HepG2 (cell line): ENCODE results near the gene RAMP1. TPM values are rescaled to one million over a fixed set of nuclear protein-coding genes. Genes with fewer than 3 reads are reported as not detected.

Experiments used
- ATAC-seq: fragments of 200-7000 bp; cut with Tn5 transposase; 3 replicates; pipeline ENCODE4 v1.9.1; 2020; ENCODE audit warnings: mild to moderate bottlenecking, moderate library complexity
- BruUV-seq: library from RNA; stranded (reverse); fragments of 400-500 nt; replicated peaks from 2 replicates; lab custom pipeline; 2021; lab: Mats Ljungman, UMichigan
- CTCF ChIA-PET: fragments of 300-600 bp; formaldehyde crosslinking; extraction: SDS; loops from one replicate; lab custom pipeline; 2021; ENCODE audit warnings: low total read pairs, inconsistent platforms, low intra/inter-chr PET ratio; lab: Yijun Ruan, JAX
- POLR2A ChIA-PET: fragments of 350-600 bp; sonication (Branson Sonifier 250); formaldehyde crosslinking; loops from one replicate; lab custom pipeline; 2020; ENCODE audit warnings: antibody characterized with exemption, inconsistent platforms; lab: Yijun Ruan, JAX
- DNase-seq: peaks from one replicate; pipeline ENCODE4 v3.0.0-alpha.2; 2015; ENCODE audit warnings: low spot score
- FAIRE-seq: peaks from 3 replicates; lab custom pipeline; 2011; peaks lifted over from hg19 to GRCh38; lab: Jason Lieb, UNC
- H2AFZ ChIP-seq: one replicate; pipeline ENCODE4 v1.6.1; 2011; ENCODE audit warnings: low read length, inconsistent platforms
- H3K27ac ChIP-seq: fragments of 300-600 bp; 3 replicates; pipeline ENCODE4 v1.8.0; 2011; ENCODE audit warnings: mixed run types, mild to moderate bottlenecking, mixed read lengths, low read length, inconsistent platforms; ENCODE audit not compliant: insufficient read depth; ENCODE audit errors: extremely low read length
- H3K27me3 ChIP-seq, 2 experiments: fragments of 200-600 bp in 1 of 2; 2 replicates in 1 of 2; 3 replicates in 1 of 2; pipeline versions ENCODE4 v1.6.0 to v1.8.0; 2011; ENCODE audit warnings: low read length in 2 of 2, mild to moderate bottlenecking in 2 of 2, moderate library complexity in 2 of 2, inconsistent platforms in 1 of 2; ENCODE audit not compliant: insufficient read depth in 2 of 2, control insufficient read depth in 1 of 2
- H3K36me3 ChIP-seq, 2 experiments: fragments of 200-600 bp in 1 of 2; replicated peaks in 1 of 2; 2 replicates in 1 of 2; 3 replicates in 1 of 2; pipeline versions ENCODE4 v1.5.1 to v1.8.0; 2011; ENCODE audit warnings: low read length in 2 of 2, inconsistent platforms in 1 of 2; ENCODE audit not compliant: insufficient read depth in 2 of 2, control insufficient read depth in 1 of 2
- H3K4me1 ChIP-seq: 2 replicates; pipeline ENCODE4 v1.5.1; 2012; ENCODE audit warnings: low read length, inconsistent platforms; ENCODE audit not compliant: insufficient read depth
- H3K4me2 ChIP-seq: 2 replicates; pipeline ENCODE4 v1.6.0; 2011; ENCODE audit warnings: low read depth, low read length, inconsistent platforms
- H3K4me3 ChIP-seq, 3 experiments: fragments of 200-600 bp in 1 of 3; sonication (generic), shearing (Covaris generic) in 1 of 3; replicated peaks in 1 of 3; 2 replicates each; pipeline ENCODE4 v1.5.1; 2011 to 2016; ENCODE audit warnings: low read length in 3 of 3, inconsistent platforms in 2 of 3, low read depth in 2 of 3, mild to moderate bottlenecking in 2 of 3, control low read depth in 1 of 3, mixed read lengths in 1 of 3; ENCODE audit not compliant: insufficient read depth in 1 of 3
- H3K79me2 ChIP-seq: one replicate; pipeline ENCODE4 v1.6.1; 2011; ENCODE audit warnings: low read length, inconsistent platforms; ENCODE audit not compliant: insufficient read depth
- H3K9ac ChIP-seq: 2 replicates; pipeline ENCODE4 v1.6.0; 2011; ENCODE audit warnings: mild to moderate bottlenecking, low read depth, low read length, inconsistent platforms; ENCODE audit not compliant: insufficient read depth
- H3K9me3 ChIP-seq: 2 replicates; pipeline ENCODE4 v1.5.1; 2012; ENCODE audit warnings: mild to moderate bottlenecking, low read length
- H4K20me1 ChIP-seq: 2 replicates; pipeline ENCODE4 v1.6.0; 2011; ENCODE audit warnings: inconsistent platforms, mild to moderate bottlenecking, low read length, moderate library complexity; ENCODE audit not compliant: insufficient read depth
- KLF6 ChIP-seq: IDR thresholded peaks from 2 replicates; pipeline ENCODE4 v1.8.0; 2016; ENCODE audit warnings: missing biosample characterization, missing genetic modification reagents
- NFE2L1 ChIP-seq: sonication (generic); formaldehyde crosslinking; IDR thresholded peaks from 2 replicates; pipeline ENCODE4 v1.4.0; 2020; ENCODE audit warnings: missing genetic modification reagents, mild to moderate bottlenecking, borderline replicate concordance
- NFIC ChIP-seq: IDR thresholded peaks from 2 replicates; pipeline ENCODE4 v1.6.1; 2012; ENCODE audit warnings: mild to moderate bottlenecking, low read length, inconsistent platforms
- PCBP2 ChIP-seq: fragments of 200-400 bp; formaldehyde crosslinking; optimal IDR thresholded peaks from 2 replicates; pipeline ENCODE3; 2018; ENCODE audit warnings: low read length, low read depth; ENCODE audit not compliant: poor library complexity, severe bottlenecking
- RCOR2 ChIP-seq: IDR thresholded peaks from 2 replicates; pipeline ENCODE4 v1.6.1; 2016; ENCODE audit warnings: missing biosample characterization, missing genetic modification reagents
- SMAD3 ChIP-seq: sonication (generic); formaldehyde crosslinking; IDR thresholded peaks from 2 replicates; pipeline ENCODE4 v1.4.0; 2020; ENCODE audit warnings: missing genetic modification reagents
- SNAI1 ChIP-seq: sonication (generic); formaldehyde crosslinking; IDR thresholded peaks from 2 replicates; pipeline ENCODE4 v1.5.0; 2020; ENCODE audit warnings: mild to moderate bottlenecking, missing genetic modification reagents, borderline replicate concordance
- SRF ChIP-seq: IDR thresholded peaks from 2 replicates; pipeline ENCODE4 v1.6.1; 2011; ENCODE audit warnings: mild to moderate bottlenecking, low read depth, low read length, moderate library complexity
- TAF15 ChIP-seq: fragments of 200-400 bp; formaldehyde crosslinking; IDR thresholded peaks from one replicate; pipeline ENCODE4 v1.6.1; 2018; ENCODE audit warnings: mild to moderate bottlenecking, low read depth, low read length; ENCODE audit not compliant: poor library complexity, severe bottlenecking
- YEATS4 ChIP-seq: sonication (generic); formaldehyde crosslinking; IDR thresholded peaks from 2 replicates; pipeline ENCODE4 v1.4.0; 2020; ENCODE audit warnings: missing genetic modification reagents, borderline replicate concordance
- ZBTB3 ChIP-seq: sonication (generic); formaldehyde crosslinking; IDR thresholded peaks from 2 replicates; pipeline ENCODE4 v1.4.0; 2020; ENCODE audit warnings: low read depth, mild to moderate bottlenecking, moderate library complexity, missing genetic modification reagents, borderline replicate concordance
- ZFP36L2 ChIP-seq: sonication (generic); formaldehyde crosslinking; IDR thresholded peaks from 2 replicates; pipeline ENCODE4 v1.4.0; 2020; ENCODE audit warnings: missing genetic modification reagents
- ZNF563 ChIP-seq: sonication (generic); formaldehyde crosslinking; IDR thresholded peaks from 2 replicates; pipeline ENCODE4 v1.8.0; 2022; ENCODE audit warnings: mild to moderate bottlenecking, moderate library complexity, missing genetic modification reagents
- ZNF660 ChIP-seq: sonication (generic); formaldehyde crosslinking; IDR thresholded peaks from 2 replicates; pipeline ENCODE4 v1.5.1; 2020; ENCODE audit warnings: mild to moderate bottlenecking, low read depth, missing genetic modification reagents, borderline replicate concordance
- ZNF678 ChIP-seq: sonication (generic); formaldehyde crosslinking; IDR thresholded peaks from 2 replicates; pipeline ENCODE4 v1.4.0; 2020; ENCODE audit warnings: mild to moderate bottlenecking, missing genetic modification reagents
- ZSCAN9 ChIP-seq: IDR thresholded peaks from 2 replicates; pipeline ENCODE4 v1.6.1; 2016; ENCODE audit warnings: borderline replicate concordance
- WGBS: methylation state at CpG from one replicate; pipeline ENCODE4 v1.1.6; 2017; ENCODE audit warnings: low lambda C conversion rate; 5-methylcytosine and 5-hydroxymethylcytosine counted together
- in situ Hi-C: cut with HindIII; loops from 2 replicates; pipeline ENCODE4 v1.10.0; 2017; ENCODE audit warnings: low pct_unique_long_range_greater_than_20kb; ENCODE audit not compliant: extremely low pct_ligation_motif_present
- intact Hi-C: fragments of 100-400 bp; cut with micrococcal nuclease; formaldehyde crosslinking; loops from one replicate; pipeline ENCODE4 v1.10.0; 2022; ENCODE audit not compliant: unreplicated experiment
- polyA plus RNA-seq, 8 experiments: library from polyadenylated mRNA; depleted of rRNA in 3 of 8; stranded (reverse) in 7 of 8; unstranded in 1 of 8; fragments of >200 nt; fragmentation: Illumina TruSeq in 4 of 8; extraction: Trizol in 4 of 8; gene quantifications; 2 replicates each; pipeline versions ENCODE4 v1.2.1 to v1.2.3, GENCODE V29; 2011 to 2016; ENCODE audit warnings: low read depth in 4 of 8, missing spikeins in 1 of 8, mixed read lengths in 1 of 8; ENCODE audit not compliant: insufficient read depth in 1 of 8
- total RNA-seq, 5 experiments: library from RNA; depleted of rRNA; stranded (reverse); fragments of >200 nt; fragmentation: Illumina TruSeq; extraction: Trizol; gene quantifications; 2 replicates each; pipeline ENCODE4 v1.2.3, GENCODE V29; 2016; ENCODE audit warnings: low read depth in 1 of 5
- TF ChIP-seq, protein P1 (sequence below): sonication (generic); formaldehyde crosslinking; IDR thresholded peaks from 2 replicates; pipeline ENCODE4 v1.9.0; 2021; ENCODE audit warnings: missing genetic modification reagents, borderline replicate concordance
- TF ChIP-seq, protein P2 (sequence below): IDR thresholded peaks from 2 replicates; pipeline ENCODE4 v1.6.1; 2016; ENCODE audit warnings: mild to moderate bottlenecking
- TF ChIP-seq, protein P3 (sequence below): sonication (generic); formaldehyde crosslinking; conservative IDR thresholded peaks from 2 replicates; pipeline ENCODE4 v1.4.0; 2020; ENCODE audit warnings: missing genetic modification reagents
- TF ChIP-seq, protein P4 (sequence below): sonication (generic); formaldehyde crosslinking; IDR thresholded peaks from 2 replicates; pipeline ENCODE4 v1.4.0; 2020; ENCODE audit warnings: missing genetic modification reagents

RAMP1 gene
- total and polyA plus RNA-seq, 2 of the 13 experiments (the other 11 are each of a cell fraction or from before 2014, with no cell fraction given), result 0.29 to 0.61 TPM

DNA sequence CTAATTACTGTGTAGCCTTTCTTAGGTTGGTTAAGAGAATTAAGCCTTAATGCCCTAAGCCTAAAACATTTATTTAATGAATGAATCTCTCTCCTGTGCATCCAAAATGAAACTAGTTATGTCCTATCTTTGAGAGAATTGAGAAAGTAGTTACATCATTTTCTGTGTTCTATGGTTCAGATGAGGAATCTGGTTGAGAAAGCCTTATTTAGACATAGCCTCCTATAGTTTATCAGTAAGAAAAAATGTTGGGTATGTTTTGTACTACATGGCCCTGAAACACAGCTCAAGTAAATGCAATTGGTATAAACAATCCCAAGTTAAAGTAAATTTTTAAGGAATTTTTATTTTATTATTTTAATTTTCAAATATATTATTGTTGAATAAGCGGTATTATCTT lies 25.9 kb upstream of the RAMP1 start:
- DNase-seq (no peak), ATAC-seq (no peak), FAIRE-seq (no peak)
- no peaks in the 10 kb centered on the region for H4K20me1 ChIP-seq
- no peak for TF ChIP-seq SMAD3
- no peak for TF ChIP-seq ZFP36L2 (CRISPR knock-in tag)
- no peak for TF ChIP-seq SRF
- no peak for TF ChIP-seq KLF6 (CRISPR knock-in tag)
- no peak for TF ChIP-seq ZBTB3 (CRISPR knock-in tag)
- no peak for TF ChIP-seq YEATS4 (CRISPR knock-in tag)
- no peak for TF ChIP-seq ZNF678 (CRISPR knock-in tag)
- TF ChIP-seq, protein P1, sequence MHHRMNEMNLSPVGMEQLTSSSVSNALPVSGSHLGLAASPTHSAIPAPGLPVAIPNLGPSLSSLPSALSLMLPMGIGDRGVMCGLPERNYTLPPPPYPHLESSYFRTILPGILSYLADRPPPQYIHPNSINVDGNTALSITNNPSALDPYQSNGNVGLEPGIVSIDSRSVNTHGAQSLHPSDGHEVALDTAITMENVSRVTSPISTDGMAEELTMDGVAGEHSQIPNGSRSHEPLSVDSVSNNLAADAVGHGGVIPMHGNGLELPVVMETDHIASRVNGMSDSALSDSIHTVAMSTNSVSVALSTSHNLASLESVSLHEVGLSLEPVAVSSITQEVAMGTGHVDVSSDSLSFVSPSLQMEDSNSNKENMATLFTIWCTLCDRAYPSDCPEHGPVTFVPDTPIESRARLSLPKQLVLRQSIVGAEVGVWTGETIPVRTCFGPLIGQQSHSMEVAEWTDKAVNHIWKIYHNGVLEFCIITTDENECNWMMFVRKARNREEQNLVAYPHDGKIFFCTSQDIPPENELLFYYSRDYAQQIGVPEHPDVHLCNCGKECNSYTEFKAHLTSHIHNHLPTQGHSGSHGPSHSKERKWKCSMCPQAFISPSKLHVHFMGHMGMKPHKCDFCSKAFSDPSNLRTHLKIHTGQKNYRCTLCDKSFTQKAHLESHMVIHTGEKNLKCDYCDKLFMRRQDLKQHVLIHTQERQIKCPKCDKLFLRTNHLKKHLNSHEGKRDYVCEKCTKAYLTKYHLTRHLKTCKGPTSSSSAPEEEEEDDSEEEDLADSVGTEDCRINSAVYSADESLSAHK (CRISPR knock-in tag), result no peak
- TF ChIP-seq, protein P2, sequence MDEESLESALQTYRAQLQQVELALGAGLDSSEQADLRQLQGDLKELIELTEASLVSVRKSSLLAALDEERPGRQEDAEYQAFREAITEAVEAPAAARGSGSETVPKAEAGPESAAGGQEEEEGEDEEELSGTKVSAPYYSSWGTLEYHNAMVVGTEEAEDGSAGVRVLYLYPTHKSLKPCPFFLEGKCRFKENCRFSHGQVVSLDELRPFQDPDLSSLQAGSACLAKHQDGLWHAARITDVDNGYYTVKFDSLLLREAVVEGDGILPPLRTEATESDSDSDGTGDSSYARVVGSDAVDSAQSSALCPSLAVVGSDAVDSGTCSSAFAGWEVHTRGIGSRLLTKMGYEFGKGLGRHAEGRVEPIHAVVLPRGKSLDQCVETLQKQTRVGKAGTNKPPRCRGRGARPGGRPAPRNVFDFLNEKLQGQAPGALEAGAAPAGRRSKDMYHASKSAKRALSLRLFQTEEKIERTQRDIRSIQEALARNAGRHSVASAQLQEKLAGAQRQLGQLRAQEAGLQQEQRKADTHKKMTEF (CRISPR knock-in tag), result no peak
- TF ChIP-seq, protein P3, sequence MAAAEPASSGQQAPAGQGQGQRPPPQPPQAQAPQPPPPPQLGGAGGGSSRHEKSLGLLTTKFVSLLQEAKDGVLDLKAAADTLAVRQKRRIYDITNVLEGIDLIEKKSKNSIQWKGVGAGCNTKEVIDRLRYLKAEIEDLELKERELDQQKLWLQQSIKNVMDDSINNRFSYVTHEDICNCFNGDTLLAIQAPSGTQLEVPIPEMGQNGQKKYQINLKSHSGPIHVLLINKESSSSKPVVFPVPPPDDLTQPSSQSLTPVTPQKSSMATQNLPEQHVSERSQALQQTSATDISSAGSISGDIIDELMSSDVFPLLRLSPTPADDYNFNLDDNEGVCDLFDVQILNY (CRISPR knock-in tag), result no peak
- no peak for TF ChIP-seq NFIC
- TF ChIP-seq RCOR2 (CRISPR knock-in tag), result no peak
- TF ChIP-seq ZNF563 (CRISPR knock-in tag), result no peak
- TF ChIP-seq PCBP2, result no peak
- TF ChIP-seq TAF15, result no peak
- no peak for TF ChIP-seq ZNF660 (CRISPR knock-in tag)
- no peak for TF ChIP-seq SNAI1 (CRISPR knock-in tag)
- TF ChIP-seq ZSCAN9 (CRISPR knock-in tag), result no peak
- TF ChIP-seq, protein P4, sequence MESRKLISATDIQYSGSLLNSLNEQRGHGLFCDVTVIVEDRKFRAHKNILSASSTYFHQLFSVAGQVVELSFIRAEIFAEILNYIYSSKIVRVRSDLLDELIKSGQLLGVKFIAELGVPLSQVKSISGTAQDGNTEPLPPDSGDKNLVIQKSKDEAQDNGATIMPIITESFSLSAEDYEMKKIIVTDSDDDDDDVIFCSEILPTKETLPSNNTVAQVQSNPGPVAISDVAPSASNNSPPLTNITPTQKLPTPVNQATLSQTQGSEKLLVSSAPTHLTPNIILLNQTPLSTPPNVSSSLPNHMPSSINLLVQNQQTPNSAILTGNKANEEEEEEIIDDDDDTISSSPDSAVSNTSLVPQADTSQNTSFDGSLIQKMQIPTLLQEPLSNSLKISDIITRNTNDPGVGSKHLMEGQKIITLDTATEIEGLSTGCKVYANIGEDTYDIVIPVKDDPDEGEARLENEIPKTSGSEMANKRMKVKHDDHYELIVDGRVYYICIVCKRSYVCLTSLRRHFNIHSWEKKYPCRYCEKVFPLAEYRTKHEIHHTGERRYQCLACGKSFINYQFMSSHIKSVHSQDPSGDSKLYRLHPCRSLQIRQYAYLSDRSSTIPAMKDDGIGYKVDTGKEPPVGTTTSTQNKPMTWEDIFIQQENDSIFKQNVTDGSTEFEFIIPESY, result no peak
- no peak for TF ChIP-seq NFE2L1 (CRISPR knock-in tag)
- no peaks in the 10 kb centered on the region for H3K9me3 ChIP-seq
- H3K4me3 ChIP-seq, result no peak overlapping the region
- H2AFZ ChIP-seq, result no peak overlapping the region
- BruUV-seq, result no TSS peak
- peaks cover 0 to 4% of the 10 kb centered on the region in 2 experiments; a peak in 2 of 5 replicates for H3K27me3 ChIP-seq
- intact Hi-C loops (no loop called here), in situ Hi-C loops (no loop called here)
- H3K27ac ChIP-seq, result no peak overlapping the region
- ChIA-PET CTCF (no interaction called here), POLR2A (no interaction called here)
- peaks cover 18% of the 10 kb centered on the region for H3K4me1 ChIP-seq
- whole genome bisulfite sequencing, result 4% methylated on average over 1 of the region's 1 CpG
- no peak overlapping the region for H3K9ac ChIP-seq
- no peaks in the 10 kb centered on the region for H3K36me3 ChIP-seq
- H3K79me2 ChIP-seq, result no peaks in the 10 kb centered on the region
- H3K4me2 ChIP-seq, result no peak overlapping the region
